Thymus (tissue), 14 donors: ENCODE measurements around the gene DDX28. TPM values are rescaled to one million over a fixed set of nuclear protein-coding genes. Genes with fewer than 3 reads are reported as not detected.

Experiments used
- DNase-seq, 9 donors: peaks; one replicate each; pipeline ENCODE4 v3.0.0-alpha.2; 2013; ENCODE audit warnings: low spot score in 9 of 9, low read depth in 6 of 9, missing footprints in 1 of 9
- H3K27ac ChIP-seq, 2 donors: one replicate each; pipeline ENCODE4 v1.5.1; 2013; ENCODE audit warnings: control low read depth in 1 of 2, low read depth in 1 of 2, low read length in 1 of 2, mild to moderate bottlenecking in 1 of 2, moderate library complexity in 1 of 2
- H3K27me3 ChIP-seq, 2 donors: one replicate each; pipeline ENCODE4 v1.5.1; 2013; ENCODE audit warnings: low read length in 1 of 2; ENCODE audit not compliant: control insufficient read depth in 2 of 2, insufficient read depth in 1 of 2
- H3K36me3 ChIP-seq, 2 donors: one replicate each; pipeline ENCODE4 v1.5.1; 2013; ENCODE audit warnings: low read length in 1 of 2, mild to moderate bottlenecking in 1 of 2, moderate library complexity in 1 of 2; ENCODE audit not compliant: control insufficient read depth in 2 of 2, insufficient read depth in 2 of 2
- H3K4me1 ChIP-seq, 2 donors: one replicate each; pipeline ENCODE4 v1.5.1; 2013; ENCODE audit warnings: low read length in 2 of 2; ENCODE audit not compliant: control insufficient read depth in 2 of 2, insufficient read depth in 2 of 2
- H3K4me3 ChIP-seq, 2 donors: one replicate each; pipeline ENCODE4 v1.5.1; 2013; ENCODE audit warnings: low read length in 2 of 2, control low read depth in 1 of 2, mild to moderate bottlenecking in 1 of 2
- H3K9me3 ChIP-seq, 2 donors: one replicate each; pipeline ENCODE4 v1.5.1; 2013; ENCODE audit warnings: low read length in 1 of 2, mild to moderate bottlenecking in 1 of 2; ENCODE audit not compliant: control insufficient read depth in 2 of 2, insufficient read depth in 1 of 2
- WGBS: extraction: QIAGEN DNeasy Blood & Tissue Kit; methylation state at CpG from one replicate; pipeline ENCODE4 v1.1.7; 2013; 5-methylcytosine and 5-hydroxymethylcytosine counted together
- long read RNA-seq, 10 donors: transcript quantifications; one replicate each; lab custom pipeline, GENCODE V29; 2026
- polyA plus RNA-seq: library from polyadenylated mRNA; stranded (reverse); fragments of 200-250 nt; gene quantifications from one replicate; pipeline ENCODE4 v1.2.3, GENCODE V29; 2013
- total RNA-seq: library from RNA; stranded (reverse); fragments of 120-200 nt; gene quantifications from one replicate; pipeline ENCODE4 v1.2.4, GENCODE V29; 2013
- donor health status: healthy.

The DDX28 gene, protein sequence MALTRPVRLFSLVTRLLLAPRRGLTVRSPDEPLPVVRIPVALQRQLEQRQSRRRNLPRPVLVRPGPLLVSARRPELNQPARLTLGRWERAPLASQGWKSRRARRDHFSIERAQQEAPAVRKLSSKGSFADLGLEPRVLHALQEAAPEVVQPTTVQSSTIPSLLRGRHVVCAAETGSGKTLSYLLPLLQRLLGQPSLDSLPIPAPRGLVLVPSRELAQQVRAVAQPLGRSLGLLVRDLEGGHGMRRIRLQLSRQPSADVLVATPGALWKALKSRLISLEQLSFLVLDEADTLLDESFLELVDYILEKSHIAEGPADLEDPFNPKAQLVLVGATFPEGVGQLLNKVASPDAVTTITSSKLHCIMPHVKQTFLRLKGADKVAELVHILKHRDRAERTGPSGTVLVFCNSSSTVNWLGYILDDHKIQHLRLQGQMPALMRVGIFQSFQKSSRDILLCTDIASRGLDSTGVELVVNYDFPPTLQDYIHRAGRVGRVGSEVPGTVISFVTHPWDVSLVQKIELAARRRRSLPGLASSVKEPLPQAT
- total RNA-seq (10.6 TPM), polyA plus RNA-seq (11.9 TPM)
- long read RNA-seq, donor 1, partial matches to known transcripts, result 0 of 2 reads
- long read RNA-seq, donor 1, other reads (novel, unspliced or antisense), result 0 of 2 reads
- long read RNA-seq, donor 2, result 0 reads
- long read RNA-seq, donor 3, transcript DDX28-201 (1 exons, 2,169 nt), result major isoform, 18 of 18 reads
- long read RNA-seq, donor 3, partial matches to known transcripts, result 0 of 18 reads
- long read RNA-seq, donor 3, other reads (novel, unspliced or antisense), result 0 of 18 reads
- long read RNA-seq, donor 4, transcript DDX28-201 (1 exons, 2,169 nt), result major isoform, 9 of 9 reads
- long read RNA-seq, donor 4, partial matches to known transcripts, result 0 of 9 reads
- long read RNA-seq, donor 4, other reads (novel, unspliced or antisense), result 0 of 9 reads
- long read RNA-seq, donor 5, transcript DDX28-201 (1 exons, 2,169 nt), result major isoform, 22 of 22 reads
- long read RNA-seq, donor 5, partial matches to known transcripts, result 0 of 22 reads
- long read RNA-seq, donor 5, other reads (novel, unspliced or antisense), result 0 of 22 reads
- long read RNA-seq, donor 6, transcript DDX28-201 (1 exons, 2,169 nt), result major isoform, 6 of 6 reads
- long read RNA-seq, donor 6, partial matches to known transcripts, result 0 of 6 reads
- long read RNA-seq, donor 6, other reads (novel, unspliced or antisense), result 0 of 6 reads
- long read RNA-seq, donor 7, transcript DDX28-201 (1 exons, 2,169 nt), result major isoform, 12 of 12 reads
- long read RNA-seq, donor 7, partial matches to known transcripts, result 0 of 12 reads
- long read RNA-seq, donor 7, other reads (novel, unspliced or antisense), result 0 of 12 reads
- long read RNA-seq, donor 8, transcript DDX28-201 (1 exons, 2,169 nt), result major isoform, 7 of 7 reads
- long read RNA-seq, donor 8, partial matches to known transcripts, result 0 of 7 reads
- long read RNA-seq, donor 8, other reads (novel, unspliced or antisense), result 0 of 7 reads
- long read RNA-seq, donor 9, transcript DDX28-201 (1 exons, 2,169 nt), result major isoform, 5 of 126 reads
- long read RNA-seq, donor 9, partial matches to known transcripts, result 111 of 126 reads
- long read RNA-seq, donor 9, other reads (novel, unspliced or antisense), result 10 of 126 reads
- long read RNA-seq, donor 10, transcript DDX28-201 (1 exons, 2,169 nt), result major isoform, 5 of 5 reads
- long read RNA-seq, donor 10, partial matches to known transcripts, result 0 of 5 reads
- long read RNA-seq, donor 10, other reads (novel, unspliced or antisense), result 0 of 5 reads

DNA sequence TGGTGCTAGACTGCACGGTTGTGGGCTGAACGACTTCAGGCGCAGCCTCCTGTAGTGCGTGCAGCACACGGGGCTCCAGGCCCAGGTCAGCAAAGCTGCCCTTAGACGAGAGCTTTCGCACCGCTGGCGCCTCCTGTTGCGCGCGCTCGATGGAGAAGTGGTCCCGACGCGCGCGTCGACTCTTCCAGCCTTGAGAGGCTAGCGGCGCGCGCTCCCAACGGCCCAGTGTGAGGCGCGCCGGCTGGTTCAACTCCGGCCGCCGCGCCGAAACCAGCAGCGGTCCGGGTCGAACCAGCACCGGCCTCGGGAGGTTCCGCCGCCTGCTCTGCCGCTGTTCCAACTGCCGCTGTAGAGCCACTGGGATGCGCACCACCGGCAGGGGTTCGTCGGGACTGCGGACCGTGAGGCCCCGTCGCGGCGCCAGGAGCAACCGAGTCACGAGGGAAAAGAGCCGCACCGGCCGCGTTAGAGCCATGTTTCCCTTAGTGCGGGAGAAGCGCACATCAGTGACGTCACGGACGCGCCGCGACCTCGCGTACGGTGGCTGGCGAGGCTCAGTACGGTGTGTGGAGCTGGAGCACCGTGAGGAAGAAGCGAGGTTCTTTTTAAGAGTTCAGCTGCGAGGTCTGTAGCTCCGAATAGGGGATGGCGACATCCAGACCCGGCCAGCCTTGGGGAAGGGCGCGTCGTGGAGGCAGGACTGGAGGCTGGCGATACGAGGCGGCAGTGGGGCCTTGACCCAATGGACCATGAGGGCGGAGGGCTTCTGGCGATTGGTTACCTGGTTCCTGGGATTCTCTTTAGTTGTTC, at the start of gene DDX28, which contains the start of gene DUS2:
Gene DDX28 (minus strand): TSS at position 505 of the 810 bp plus-strand sequence. CDS start 30 bp downstream, at position 475.
Gene DUS2 (plus strand): TSS at position 557 of the 810 bp plus-strand sequence. CDS start 14,740 bp downstream, outside the sequence.
- under 1% methylated on average over 84 of the region's 84 CpGs for WGBS
- peaks cover 6 to 27% of the 10 kb centered on the region in 2 donors for H3K36me3 ChIP-seq
- peak within 1 kb of the TSS; percentile 79 to 82 for H3K27ac ChIP-seq
- DNase-seq, result peak; percentile 88 to 97 (median 93)
- no peaks in the 10 kb centered on the region for H3K27me3 ChIP-seq
- peak within 1 kb of the TSS; percentile 79 to 99 for H3K4me3 ChIP-seq
- peaks cover 9 to 27% of the 10 kb centered on the region in 2 donors for H3K4me1 ChIP-seq
- no peaks in the 10 kb centered on the region for H3K9me3 ChIP-seq

DNA sequence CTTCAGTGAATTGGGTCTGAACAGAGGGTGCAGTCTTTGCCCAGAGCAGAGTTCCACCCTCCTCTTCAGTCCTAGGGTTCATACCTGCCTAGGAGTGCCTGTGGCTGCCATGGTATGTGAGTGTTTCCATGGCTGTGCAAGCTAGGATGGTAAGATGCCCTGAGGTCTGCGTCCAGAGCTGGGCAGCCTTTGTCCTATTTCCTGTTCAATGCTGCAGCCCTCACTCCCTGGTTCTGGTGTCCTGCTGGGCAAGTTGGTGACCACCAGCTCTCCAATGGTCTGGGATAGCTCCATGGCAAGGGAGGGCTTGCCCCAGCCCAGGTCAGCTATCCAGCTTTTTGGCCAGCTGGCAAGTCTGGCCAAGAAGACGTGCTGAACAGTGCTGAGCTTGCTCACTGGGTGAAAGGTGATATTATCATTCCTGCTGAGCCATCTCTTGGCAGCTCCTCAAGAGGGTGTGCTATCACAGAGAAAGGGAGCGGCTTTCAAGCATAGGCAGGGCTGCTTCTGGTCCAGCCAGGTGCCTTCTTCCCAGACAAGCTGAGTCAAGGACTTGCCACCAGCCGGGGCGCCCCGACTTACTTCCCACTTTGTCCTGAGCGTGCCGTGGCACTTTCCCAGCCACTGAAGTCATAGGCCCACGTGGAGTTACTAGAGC, 49.1 kb upstream of the DDX28 start:
- Histone ChIP-seq H3K27me3 (no peaks in the 10 kb centered on the region), H3K4me3 (no peak overlapping the region), H3K36me3 (peaks cover 3 to 55% of the 10 kb centered on the region in 2 donors), H3K9me3 (no peaks in the 10 kb centered on the region), H3K4me1 (peaks cover 50 to 82% of the 10 kb centered on the region in 2 donors), H3K27ac (peak overlapping the region; percentile 59 to 97)
- peak in 1 of 9 donors; percentile 64 for DNase-seq
- 96% methylated on average over 9 of the region's 9 CpGs for WGBS

DNA sequence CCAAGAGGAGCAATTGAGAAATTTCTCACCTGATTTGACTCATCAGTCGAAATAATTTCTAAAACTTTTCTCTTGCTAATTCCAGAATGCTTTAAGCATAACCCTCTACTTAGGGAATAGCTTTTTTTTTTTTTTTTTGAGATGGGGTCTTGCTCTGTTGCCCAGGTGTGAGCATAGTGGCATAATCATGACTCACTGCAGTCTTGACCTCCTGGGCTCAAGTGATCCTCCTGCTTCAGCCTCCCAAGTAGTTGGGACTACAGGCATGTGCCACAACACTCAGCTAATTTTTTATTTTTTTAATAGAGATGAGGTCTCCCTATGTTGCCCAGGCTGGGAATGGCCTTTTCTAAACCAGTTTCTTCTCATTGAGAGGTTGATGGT, 48.5 kb upstream of the DDX28 start:
- Histone ChIP-seq H3K4me3 (no peak overlapping the region), H3K9me3 (no peaks in the 10 kb centered on the region), H3K27ac (peak overlapping the region; percentile 59 to 97), H3K36me3 (peaks cover 4 to 52% of the 10 kb centered on the region in 2 donors), H3K4me1 (peaks cover 50 to 82% of the 10 kb centered on the region in 2 donors), H3K27me3 (no peaks in the 10 kb centered on the region)
- 92% methylated on average over 1 of the region's 1 CpG for WGBS
- DNase-seq, result no peak

DNA sequence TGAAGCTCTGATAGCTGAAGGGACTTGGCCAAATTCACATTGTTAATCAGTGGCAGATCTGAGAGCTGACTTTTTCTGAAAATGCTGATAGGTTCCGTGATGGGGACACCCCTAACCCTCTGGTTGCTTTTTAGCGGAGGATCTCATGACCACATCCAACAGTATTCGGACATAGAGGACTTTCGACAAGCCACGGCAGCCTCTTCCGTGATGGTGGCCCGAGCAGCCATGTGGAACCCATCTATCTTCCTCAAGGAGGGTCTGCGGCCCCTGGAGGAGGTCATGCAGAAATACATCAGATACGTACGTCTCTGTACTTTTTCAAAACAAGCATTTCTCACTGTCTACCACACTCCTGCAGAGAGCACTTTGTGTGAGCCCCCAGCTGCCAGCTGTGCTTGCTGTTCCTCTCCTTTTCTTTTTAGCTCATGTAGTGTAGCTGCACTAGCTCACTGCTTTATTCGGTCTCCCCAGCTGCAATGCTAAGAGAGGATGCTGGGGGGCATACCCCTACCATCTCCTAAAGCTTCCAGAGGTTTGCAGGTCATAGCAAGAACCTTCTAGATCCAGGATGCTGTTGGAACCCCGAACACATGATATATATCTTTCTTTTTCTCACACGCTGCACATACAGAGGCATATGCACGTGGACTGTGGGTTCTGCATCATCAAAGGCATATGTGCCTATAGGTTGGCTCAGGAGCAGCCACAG, 47.9 kb upstream of the DDX28 start:
- no peaks in the 10 kb centered on the region for H3K9me3 ChIP-seq
- H3K4me1 ChIP-seq, result peaks cover 50 to 83% of the 10 kb centered on the region in 2 donors
- peak overlapping the region; percentile 82 to 97 for H3K27ac ChIP-seq
- DNase-seq, result peak in 6 of 9 donors; percentile 57 to 91 (median 77)
- H3K36me3 ChIP-seq, result peaks cover 9 to 46% of the 10 kb centered on the region in 2 donors
- WGBS, result 66% methylated on average over 14 of the region's 14 CpGs
- H3K27me3 ChIP-seq, result no peaks in the 10 kb centered on the region
- no peak overlapping the region for H3K4me3 ChIP-seq

DNA sequence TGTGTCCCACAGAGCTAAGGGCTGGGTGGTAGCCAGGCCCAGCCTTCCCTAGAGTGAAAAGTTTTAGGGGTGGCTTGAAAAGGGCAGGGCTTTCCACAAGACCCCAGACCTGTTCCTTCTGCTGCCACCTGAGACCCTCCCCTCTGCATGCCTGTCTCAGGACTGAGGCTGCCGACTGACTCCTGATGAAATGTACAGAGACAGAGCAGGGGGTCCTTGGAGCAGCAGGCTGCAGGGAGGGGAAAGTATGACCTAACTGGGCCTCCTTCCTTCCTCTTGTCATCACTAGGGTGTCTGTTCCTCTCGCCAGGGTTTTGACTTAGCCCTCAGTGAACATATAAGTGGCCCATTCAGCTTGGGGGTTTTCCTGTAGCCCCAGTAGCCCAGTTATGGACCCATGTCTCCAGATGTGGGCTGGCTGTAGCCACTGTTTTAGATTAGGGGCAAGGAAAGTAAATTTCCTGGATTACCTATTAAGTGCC, 47.3 kb upstream of the DDX28 start:
- no peak overlapping the region for H3K4me3 ChIP-seq
- no peaks in the 10 kb centered on the region for H3K27me3 ChIP-seq
- peak in 1 of 9 donors; percentile 58 for DNase-seq
- peaks cover 9 to 43% of the 10 kb centered on the region in 2 donors for H3K36me3 ChIP-seq
- H3K27ac ChIP-seq, result peak overlapping the region; percentile 82 to 97
- H3K4me1 ChIP-seq, result peaks cover 47 to 83% of the 10 kb centered on the region in 2 donors
- 80% methylated on average over 2 of the region's 2 CpGs for WGBS
- H3K9me3 ChIP-seq, result no peaks in the 10 kb centered on the region

DNA sequence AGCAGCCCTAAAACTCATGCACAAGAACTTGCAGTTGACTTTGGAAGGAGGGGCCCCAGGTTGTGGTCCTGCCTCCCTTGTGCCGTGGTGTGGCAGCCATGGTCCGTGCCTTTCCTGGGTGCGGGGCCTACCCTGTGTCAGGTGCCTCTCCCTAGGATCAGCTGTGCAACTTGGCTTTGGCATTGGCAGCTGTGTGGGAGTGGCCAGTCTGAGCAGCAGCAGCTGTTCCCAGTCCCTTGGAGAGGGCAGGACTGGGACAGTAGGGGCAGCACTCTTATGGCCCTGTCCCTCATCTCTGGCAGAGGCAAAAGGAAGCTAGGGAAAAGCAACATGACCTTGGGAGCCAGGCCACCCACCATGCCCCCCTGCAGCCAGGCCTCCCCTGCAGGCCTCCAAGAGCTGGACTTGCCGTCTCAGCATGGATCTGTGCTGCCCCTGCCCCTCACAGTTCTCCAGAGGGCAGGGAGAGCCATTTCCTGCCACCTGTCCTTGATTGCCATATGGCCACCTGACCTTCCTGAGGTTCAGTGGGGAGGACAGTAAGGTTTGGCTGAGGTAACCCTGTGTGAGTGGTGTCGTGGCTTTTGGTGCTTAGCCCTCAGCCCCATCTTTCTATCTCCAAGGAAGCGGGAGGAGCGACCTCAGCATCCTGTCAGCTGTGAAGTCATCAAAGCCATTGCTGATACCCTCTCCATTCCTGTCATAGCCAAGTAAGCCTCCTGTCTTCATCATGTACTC, 46.6 kb upstream of the DDX28 start:
- H3K27ac ChIP-seq, result peak overlapping the region; percentile 82 to 97
- H3K36me3 ChIP-seq, result peaks cover 8 to 39% of the 10 kb centered on the region in 2 donors
- peak in 3 of 9 donors; percentile 59 to 85 (median 72) for DNase-seq
- WGBS, result 49% methylated on average over 7 of the region's 7 CpGs
- H3K4me3 ChIP-seq, result no peak overlapping the region
- H3K4me1 ChIP-seq, result peaks cover 48 to 83% of the 10 kb centered on the region in 2 donors
- H3K9me3 ChIP-seq, result no peaks in the 10 kb centered on the region
- H3K27me3 ChIP-seq, result no peaks in the 10 kb centered on the region
